ENCODE results near the gene TPSG1. TPM values are rescaled to one million over a fixed set of nuclear protein-coding genes. Genes with fewer than 3 reads are reported as not detected.
"Not testable (repeated sequence)": the region's sequence is repeated elsewhere in the genome, so short reads cannot be mapped to it uniquely, and the experiment has no call there.

Gene TPSG1
- polyA plus RNA-seq, 3 donors, result 0.93 to 2.3 (median 1.1) TPM

DNA sequence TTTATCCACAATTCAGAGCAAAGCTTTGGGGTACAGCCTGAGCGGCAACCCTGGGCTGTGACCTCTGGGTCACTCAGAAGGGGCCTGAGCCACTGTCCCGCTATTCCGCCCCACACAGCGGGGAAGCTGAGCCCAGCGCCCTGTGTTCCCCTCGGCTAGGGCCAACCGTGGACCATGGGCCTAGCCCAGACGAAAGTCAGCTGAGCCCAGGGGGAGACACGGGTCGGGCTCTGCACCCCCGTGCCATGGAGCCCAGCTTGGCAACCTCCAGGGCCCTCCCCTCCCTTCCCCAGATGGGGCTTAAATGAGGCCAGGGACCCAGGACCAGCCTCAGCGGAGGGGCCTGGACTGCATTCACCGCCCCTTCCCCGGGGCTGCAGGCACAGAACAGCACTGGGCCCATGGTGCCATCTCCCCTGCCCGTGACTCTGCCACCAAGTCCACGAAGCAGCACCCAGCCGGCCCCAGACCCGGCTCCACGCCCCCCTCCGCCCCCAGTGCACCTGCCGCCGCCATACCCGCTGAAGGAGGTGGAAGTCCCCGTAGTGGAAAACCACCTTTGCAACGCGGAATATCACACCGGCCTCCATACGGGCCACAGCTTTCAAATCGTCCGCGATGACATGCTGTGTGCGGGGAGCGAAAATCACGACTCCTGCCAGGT, 32.6 kb upstream of the TPSG1 start:
- DNase-seq, result no peak

- DNase-seq, result no peak
These were observed 31.8 kb upstream of the TPSG1 start for GRCh38 chr16:1256874-1257322.

- DNase-seq, result not testable (repeated sequence)
These were observed 31.3 kb upstream of the TPSG1 start for GRCh38 chr16:1256296-1256873.

GRCh38 chr16:1255276-1256122, 30.4 kb upstream of the TPSG1 start, which contains the start of gene TPSD1:
Gene TPSD1 (plus strand): TSS chr16:1256069. CDS start chr16:1256281, 212 bp downstream.
- not testable (repeated sequence) for DNase-seq

DNA sequence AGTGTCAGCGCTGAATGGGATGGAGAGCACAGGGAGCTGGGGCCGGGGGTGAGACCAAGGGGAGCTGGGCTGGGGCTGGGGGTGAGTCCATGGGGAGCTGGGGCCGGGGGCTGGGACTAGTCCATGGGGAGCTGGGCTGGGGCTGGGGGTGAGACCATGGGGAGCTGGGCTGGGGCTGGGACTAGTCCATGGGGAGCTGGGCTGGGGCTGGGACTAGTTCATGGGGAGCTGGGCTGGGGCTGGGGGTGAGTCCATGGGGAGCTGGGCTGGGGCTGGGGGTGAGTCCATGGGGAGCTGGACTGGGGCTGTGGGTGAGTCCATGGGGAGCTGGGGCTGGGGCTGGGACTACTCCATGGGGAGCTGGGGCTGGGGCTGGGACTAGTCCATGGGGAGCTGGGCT, 29.8 kb upstream of the TPSG1 start:
- DNase-seq, result not testable (repeated sequence)

GRCh38 chr16:1253701-1254364, 28.8 kb upstream of the TPSG1 start:
- DNase-seq, result not testable (repeated sequence)

- not testable (repeated sequence) for DNase-seq
These were observed 24.1 kb upstream of the TPSG1 start for GRCh38 chr16:1249031-1249755.

DNA sequence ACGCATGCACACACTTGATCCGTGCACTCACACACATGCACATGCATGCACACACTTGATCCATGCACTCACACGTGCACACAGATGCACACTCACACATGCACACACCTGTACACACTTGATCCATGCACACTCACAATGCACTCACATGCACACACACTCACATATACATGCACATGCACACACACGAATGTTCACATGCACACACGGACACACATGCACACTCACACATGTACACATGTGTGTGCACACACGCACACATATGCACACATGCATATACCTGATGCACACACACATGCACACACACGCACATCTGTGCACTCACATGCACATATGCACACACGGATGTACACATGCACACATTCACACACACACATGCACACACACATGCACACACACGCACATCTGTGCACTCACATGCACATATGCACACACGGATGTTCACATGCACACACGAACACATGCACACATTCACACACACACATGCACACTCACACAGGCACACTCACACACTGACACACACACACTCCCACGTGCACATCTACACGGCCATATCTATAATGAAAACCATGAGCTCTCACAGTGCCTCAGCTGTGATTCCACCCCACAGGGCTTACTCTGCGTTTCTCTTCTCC, 23.0 kb upstream of the TPSG1 start:
- not testable (repeated sequence) for DNase-seq

DNA sequence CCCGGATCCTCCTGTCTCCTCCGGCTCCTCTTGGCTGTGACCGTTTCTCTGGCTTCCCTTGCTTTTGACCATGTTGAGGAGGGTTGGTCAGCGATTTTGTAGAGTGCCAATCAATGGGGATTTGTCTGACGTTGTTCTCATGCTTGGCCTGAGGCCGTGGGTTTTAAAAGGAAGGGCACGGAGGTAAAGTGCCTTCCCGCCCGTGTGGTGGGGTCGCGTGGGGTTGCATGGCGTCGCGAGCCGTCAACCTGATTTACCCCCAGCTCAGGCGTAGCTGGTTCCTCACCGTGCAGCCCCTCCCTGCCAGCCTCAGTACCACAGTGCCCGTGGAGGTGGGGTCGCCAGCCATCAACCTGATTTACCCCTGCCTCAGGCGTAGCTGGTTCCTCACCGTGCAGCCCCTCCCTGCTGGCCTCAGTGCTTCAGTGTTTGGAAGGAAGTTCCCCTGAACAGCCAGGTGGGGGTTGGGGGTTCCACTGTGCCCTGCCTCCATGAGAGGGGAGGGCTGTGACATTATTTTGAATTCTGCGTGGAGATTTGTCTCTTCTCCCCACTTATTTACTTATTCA, 20.5 kb upstream of the TPSG1 start:
- no peak for DNase-seq

DNA sequence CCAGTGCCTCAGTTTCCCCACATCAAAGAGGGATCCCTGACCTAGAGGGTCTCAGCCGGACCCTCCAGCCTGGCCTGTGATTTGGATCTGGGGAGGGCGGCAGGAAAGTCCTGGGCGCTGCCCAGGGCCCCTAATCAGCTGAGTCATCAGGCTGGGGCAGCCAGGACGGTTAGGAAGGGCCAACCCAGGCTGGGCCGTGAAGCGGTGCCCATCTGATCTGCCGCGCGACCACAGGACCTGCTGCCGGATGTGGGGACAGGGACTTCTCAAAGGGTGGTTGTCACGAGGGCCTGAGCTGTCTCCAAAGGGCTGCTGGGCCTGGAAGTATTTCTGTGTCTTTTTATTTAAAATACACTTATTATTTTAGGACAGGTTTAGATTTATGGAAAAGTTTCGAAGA, 19.8 kb upstream of the TPSG1 start:
- no peak for DNase-seq

- not testable (repeated sequence) for DNase-seq
These were observed 19.1 kb upstream of the TPSG1 start for GRCh38 chr16:1243907-1244850.

- not testable (repeated sequence) for DNase-seq
These were observed 18.3 kb upstream of the TPSG1 start for GRCh38 chr16:1243363-1243762.

GRCh38 chr16:1241081-1241480, 16.0 kb upstream of the TPSG1 start:
- not testable (repeated sequence) for DNase-seq

GRCh38 chr16:1240436-1240835, 15.4 kb upstream of the TPSG1 start, which contains the start of gene TPSAB1:
Gene TPSAB1 (plus strand): TSS chr16:1240705. CDS start chr16:1240939, 234 bp downstream.
- DNase-seq, result not testable (repeated sequence)

GRCh38 chr16:1239575-1239974, 14.5 kb upstream of the TPSG1 start:
- DNase-seq, result not testable (repeated sequence)

GRCh38 chr16:1238909-1239308, 13.8 kb upstream of the TPSG1 start:
- not testable (repeated sequence) for DNase-seq

GRCh38 chr16:1237990-1238389, 12.9 kb upstream of the TPSG1 start:
- DNase-seq, result no peak

- not testable (repeated sequence) for DNase-seq
These were observed 11.6 kb upstream of the TPSG1 start for GRCh38 chr16:1236659-1237058.

All from renal pelvis (tissue), 4 donors.